A549 treated with AZD2906 at 1 μM for 4 hours (cell line): ENCODE measurements around the gene STIMATE. TPM values are rescaled to one million over a fixed set of nuclear protein-coding genes. Genes with fewer than 3 reads are reported as not detected.

ENCODE experiments used
- total RNA-seq: library from RNA; stranded (reverse); fragments of 200-300 nt; extraction: Qiagen RNA extraction; gene quantifications from 5 replicates; pipeline ENCODE4 v1.2.3, GENCODE V29; 2022

STIMATE gene
- total RNA-seq: 6.0 to 8.4 TPM (median 7.2 TPM) in 5 replicates

GRCh38 chr3:52897130-52898122 is at the start of gene STIMATE:
STIMATE (minus strand) TSS chr3:52897548; CDS start chr3:52897450, 98 bp downstream.

GRCh38 chr3:52834871-52835501 is 62.4 kb downstream of the STIMATE start, which contains the start of gene MUSTN1:
MUSTN1 (minus strand) TSS chr3:52835019; CDS start chr3:52834948, 71 bp downstream.

GRCh38 chr3:52830535-52831258 is 66.7 kb downstream of the STIMATE start, which contains the start of gene ITIH4:
ITIH4 (minus strand) TSS chr3:52830672; CDS start chr3:52830642, 30 bp downstream.

GRCh38 chr3:52794612-52795099 is 102.7 kb downstream of the STIMATE start, which contains the start of gene ITIH3:
ITIH3 (plus strand) TSS chr3:52794796; CDS start chr3:52794804, 8 bp downstream.

Other genes starting within 250 kb of the STIMATE start
- gene PBRM1, start 211.6 kb downstream of the STIMATE start, total RNA-seq: 11.4 to 15.4 TPM (median 13.3 TPM) in 5 replicates
- gene GNL3, start 211.5 kb downstream of the STIMATE start, total RNA-seq: 79.2 to 147 TPM (median 84.1 TPM) in 5 replicates
- 34.6 to 39.9 TPM (median 37.3 TPM) in 5 replicates for gene GLT8D1, start 191.8 kb downstream of the STIMATE start, total RNA-seq
- gene SPCS1, start 191.4 kb downstream of the STIMATE start, total RNA-seq: 145 to 170 TPM (median 161 TPM) in 5 replicates
- 10.7 to 15.0 TPM (median 11.9 TPM) in 5 replicates for gene NEK4, start 126.6 kb downstream of the STIMATE start, total RNA-seq
- not detected in 5 replicates for gene ITIH1, start 119.9 kb downstream of the STIMATE start, total RNA-seq
- gene ITIH3, start 102.8 kb downstream of the STIMATE start, total RNA-seq: 0.14 to 0.29 TPM (median 0.16 TPM) in 5 replicates
- 0.59 to 0.84 TPM (median 0.62 TPM) in 5 replicates for gene ITIH4, start 66.9 kb downstream of the STIMATE start, total RNA-seq
- 0.21 TPM in 1 of 5 replicates, not detected in the others for gene MUSTN1, start 62.5 kb downstream of the STIMATE start, total RNA-seq
- 8.8 to 11.2 TPM (median 9.4 TPM) in 5 replicates for gene SFMBT1, start 148.5 kb upstream of the STIMATE start, total RNA-seq
- gene RFT1, start 232.9 kb upstream of the STIMATE start, total RNA-seq: 18.9 to 27.9 TPM (median 26.9 TPM) in 5 replicates